Stimulated activated naive CD4-positive, alpha-beta T cell (primary cell): Measurements from ENCODE around the gene HIVEP3.

ENCODE experiments used
- DNase-seq, 6 experiments: peaks; one replicate each; lab custom pipeline; 2025; lab: John Stamatoyannopoulos, UW

The HIVEP3 gene

DNA sequence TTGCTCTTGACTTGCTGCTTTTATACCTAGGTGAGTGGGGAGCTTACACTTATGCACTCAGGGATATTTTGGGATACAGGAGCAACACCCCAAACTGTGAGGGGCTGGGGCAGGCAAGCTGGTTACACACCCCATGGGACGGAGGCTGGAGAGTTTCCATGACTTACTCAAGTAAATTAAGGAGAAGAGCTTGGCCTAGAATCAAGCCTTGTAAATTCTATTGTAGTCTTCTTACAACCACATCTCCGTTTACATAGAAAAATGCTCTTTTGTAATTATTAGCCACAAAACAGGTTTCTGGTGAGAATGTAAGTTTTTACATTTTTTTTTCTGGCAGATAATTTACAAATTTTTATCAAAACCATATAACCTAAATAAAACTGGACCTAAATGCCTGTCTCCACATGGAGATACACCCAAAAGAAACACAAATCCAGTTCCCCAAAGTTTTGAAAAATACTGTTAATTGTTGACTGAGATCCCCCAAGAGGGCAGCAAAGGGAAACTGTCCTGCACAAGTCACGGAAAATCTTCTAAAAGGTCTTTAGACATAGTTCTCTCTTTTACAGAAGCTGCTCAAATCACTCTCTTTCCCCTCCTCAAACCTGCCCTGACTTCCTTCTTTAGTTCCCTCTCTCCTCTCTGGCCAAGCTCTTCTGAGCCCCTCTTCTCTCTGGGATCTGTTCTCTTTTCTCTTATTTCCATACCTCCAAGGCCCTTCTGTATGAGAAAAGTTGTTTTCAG is 134.0 kb downstream of the HIVEP3 start:
- no peak for DNase-seq

DNA sequence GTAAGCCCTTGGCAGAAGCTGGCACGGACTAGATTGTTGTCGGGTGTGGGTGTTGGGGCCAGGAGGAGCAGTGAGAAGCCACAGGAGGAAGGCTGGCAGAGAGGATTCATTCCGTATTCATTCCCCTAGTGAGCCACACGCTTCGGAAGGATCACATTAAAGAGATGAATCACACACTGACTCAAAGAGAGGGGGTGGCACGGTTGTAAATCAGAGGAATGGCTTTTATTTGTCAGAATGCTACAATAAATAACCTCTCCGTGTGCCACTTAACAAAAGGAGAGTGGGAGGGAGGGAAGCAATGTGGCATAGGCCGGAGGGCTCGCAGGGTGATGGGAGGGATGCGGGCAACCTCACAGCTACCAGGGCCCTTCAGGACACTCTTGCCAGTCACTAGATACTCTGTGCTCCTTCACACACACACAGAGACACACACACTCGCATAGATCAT is 135.5 kb downstream of the HIVEP3 start:
- no peak for DNase-seq

DNA sequence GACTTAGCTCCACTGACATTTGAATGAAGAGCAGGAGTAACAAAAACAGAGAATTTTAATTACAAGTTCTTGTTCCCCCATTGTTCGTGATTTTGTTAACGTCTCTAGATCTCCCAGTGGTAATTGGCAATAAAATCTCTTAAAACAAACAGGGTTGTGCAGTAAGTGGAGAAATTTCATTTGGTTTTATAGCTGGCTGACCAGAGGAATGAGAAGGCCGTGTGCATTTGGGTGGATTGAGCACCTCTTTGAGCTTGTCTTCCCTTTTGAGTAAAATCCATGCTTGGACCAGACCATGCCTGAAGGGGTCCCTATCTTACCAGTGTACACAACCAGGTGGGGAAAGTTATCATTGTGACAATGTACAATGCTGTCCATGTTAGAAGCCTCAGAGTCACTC is 137.8 kb downstream of the HIVEP3 start:
- DNase-seq, result no peak

DNA sequence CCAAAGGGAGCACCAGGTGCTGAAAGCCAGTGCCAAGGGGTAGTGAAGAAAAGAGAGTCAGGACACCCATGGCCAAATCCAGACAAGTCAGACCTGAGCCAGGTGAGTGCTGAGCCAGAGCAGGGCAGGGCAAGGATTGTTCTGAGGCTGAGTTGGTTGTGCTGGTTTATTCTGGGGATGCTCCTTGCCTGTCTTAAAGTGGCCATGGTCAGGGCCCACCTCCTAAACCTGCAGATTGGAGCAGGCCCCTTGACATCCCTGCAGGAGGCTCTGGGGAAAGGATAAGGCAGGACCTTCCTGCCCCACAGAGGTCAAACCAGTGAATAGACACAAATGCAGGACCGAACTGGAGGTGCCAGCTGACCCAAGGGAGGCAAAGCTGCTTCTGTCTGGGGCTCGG is 138.4 kb downstream of the HIVEP3 start:
- DNase-seq, result no peak

DNA sequence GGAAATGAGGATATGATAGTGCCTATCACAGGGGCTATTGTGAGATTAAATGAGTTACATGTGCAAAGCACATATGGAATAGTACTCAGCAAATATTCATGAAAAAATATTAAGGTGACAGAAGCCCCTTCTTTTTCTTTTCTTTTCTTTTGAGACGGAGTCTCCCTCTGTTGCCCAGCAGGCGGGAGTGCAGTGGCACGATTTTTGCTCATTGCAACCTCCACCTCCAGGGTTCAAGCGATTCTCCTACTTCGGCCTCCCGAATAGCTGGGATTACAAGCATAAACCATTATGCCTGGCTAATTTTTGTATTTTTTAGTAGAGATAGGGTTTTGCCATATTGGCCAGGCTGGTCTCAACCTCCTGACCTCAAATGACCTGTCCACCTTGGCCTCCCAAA is 139.4 kb downstream of the HIVEP3 start:
- no peak for DNase-seq

DNA sequence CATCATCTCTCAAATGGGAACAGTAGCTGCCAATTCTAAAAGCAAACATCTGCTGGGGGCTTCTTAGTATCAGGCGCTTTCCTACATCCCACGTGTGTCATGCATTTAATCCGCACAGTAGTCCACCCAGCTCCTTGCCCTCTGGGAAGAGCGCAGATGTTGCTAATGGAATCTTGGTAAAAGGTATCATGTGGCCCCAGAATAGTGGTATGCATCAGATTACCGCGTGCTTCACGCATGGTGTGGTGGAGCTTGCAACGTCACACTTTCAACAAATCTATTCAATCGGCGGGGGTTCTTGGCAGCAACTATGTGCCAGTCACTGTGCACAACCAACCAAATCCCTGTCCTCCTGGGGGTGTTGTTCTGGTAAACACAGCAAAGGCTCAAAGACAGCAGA is 141.0 kb downstream of the HIVEP3 start:
- DNase-seq, result no peak

DNA sequence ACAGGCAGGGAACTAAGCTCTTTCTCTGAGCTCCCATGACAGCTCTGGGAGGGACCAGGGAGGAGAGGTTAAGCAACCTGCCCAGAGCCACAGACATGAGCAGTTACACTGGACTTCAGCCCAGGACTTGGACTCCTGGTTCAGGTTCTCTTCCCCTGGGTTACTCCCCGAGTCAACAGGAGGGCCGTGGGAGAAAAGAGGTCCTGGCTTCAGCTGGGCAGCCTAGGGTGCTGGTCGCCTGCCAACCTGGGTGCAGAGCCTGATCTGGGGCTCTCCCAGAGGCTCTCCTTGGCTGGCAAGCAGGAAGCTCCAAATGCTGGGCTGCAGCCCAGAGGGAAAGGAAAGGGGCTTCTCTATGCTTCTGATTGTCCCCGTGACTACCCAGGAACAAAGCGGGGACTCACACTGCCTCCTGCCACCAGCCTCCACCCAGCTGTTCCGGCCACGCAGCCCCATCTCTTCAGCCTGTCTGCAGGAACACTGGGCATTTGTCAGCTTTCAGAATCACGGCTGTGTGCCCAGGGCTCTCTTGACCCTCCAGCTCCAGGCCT is 141.8 kb downstream of the HIVEP3 start:
- DNase-seq, result no peak

DNA sequence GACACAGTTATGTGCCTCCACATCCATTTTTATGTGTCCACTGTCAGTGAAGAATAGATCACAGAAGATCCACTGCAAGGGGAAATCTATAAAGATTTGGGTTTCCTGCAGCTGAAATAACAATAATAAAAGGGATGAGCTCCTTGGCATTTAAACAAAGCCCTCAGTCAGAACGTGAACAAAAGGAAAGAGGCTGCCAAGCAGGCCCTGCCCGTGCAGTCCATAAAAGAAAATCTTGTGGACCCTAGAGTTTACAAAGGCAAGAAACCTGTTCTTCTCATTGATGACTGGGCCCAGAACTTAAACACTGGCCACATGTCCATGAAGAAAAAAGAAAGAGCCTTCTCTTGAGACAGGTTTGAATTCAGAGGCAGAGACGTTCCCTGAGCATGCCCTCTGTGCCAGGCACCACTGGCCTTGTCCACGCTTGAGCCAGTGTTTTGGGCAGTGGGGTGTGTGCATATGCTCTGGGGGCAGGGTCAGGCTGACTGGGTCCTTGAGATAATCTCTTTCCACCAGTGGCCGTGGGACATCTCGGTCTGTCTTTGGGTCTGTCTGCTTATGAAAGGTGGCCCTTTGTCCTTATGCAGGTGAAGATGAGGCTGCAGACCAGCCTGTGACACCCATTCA is 142.7 kb downstream of the HIVEP3 start:
- no peak for DNase-seq

DNA sequence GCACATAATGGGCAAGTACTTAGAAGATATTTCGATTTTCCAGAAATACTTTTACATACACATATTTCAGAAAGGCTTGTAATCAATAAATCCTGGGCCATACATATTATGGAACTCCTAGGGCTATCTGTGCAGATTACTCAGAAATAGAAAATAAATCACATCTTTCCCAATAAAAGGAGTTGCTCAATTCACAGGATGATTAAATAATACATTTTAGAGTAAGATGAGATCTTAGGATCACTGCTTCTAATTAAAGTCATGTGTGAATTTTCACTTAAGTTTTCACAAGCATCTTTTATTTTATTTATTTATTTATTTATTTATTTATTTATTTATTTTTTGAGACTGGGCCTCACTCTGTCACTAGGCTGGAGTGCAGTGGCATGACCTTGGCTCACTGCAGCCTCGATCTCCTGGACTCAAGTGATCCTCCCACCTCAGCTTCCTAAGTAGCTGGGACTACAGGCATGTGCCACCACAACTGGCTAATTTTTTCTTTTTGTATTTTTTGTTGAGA is 144.2 kb downstream of the HIVEP3 start:
- no peak for DNase-seq

DNA sequence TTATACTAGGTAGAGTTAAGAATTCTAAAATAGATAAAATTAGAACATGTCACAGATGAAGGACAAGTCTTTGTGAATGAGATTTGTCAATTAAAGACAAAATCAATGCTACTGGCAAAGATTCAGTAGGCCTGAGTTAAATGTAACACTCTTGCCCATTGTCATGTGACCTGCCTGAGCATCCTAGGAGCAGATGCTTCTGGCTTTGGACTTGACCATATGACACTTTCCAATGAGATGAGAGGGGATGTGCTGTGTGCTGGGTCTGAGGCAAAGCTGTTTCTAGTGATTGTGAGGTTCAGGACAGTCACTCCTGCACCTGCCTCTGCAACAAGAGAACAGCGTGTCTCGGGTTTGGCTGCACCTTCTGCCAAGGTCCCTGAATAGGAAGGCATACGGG is 144.9 kb downstream of the HIVEP3 start:
- DNase-seq, result no peak

DNA sequence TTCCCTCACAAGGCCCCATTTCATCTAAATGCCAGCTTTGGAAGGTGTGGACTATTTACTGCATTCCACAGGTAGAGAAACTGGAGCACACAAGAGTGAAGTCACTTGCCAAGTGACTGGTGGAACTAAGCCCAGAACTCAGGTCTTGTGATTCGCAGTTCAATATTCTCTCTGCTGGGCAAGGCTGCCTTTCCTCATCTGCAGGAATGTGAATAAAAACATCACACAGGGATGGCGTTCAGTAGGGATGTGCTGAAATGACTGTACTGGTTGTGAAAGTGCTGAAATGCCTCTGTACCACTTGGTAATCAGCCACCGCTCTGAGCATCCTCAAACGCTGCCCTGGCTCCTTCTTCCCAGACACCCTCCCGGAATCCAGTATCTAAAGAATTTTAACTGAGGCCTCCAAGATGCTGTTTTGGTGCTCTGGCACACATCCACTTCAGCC is 145.6 kb downstream of the HIVEP3 start:
- no peak for DNase-seq

DNA sequence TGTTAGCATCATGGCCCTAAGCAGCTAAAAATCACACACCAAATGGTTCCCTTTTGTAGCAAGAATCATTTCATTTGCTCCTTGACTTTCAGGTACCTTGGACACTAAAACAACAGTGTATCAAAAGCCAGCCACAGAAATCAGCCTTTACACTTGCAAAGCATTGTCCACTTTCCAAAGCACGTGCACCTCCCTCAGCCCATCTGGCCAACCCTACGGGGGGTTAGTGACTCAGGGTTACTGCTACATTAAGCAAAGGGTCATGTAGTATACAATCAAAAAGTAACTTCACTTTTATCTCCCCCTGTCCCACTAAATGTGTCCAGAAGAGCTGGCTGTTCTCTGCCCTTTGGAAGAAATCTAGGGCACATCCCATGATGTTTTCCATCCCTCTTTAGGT is 149.7 kb downstream of the HIVEP3 start:
- DNase-seq, result no peak

DNA sequence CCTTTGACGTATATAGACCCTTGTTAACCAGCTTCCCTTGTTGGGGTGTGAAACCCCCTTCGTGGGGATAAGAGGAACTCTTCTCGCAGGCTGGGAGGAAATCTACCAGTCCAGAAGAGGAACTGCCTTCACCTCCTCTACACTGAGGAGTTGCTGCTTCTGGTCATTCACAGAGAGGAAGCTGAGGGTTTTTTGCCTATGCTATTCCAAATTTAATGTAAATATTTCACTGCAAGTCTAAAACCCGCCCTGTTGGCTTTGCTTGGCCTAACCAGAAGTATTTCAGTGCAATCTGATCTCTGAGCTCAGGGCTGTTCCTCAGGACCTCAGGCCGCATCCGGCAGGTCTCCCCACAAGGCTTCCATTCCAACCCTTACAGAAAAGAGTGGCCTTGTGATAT is 150.1 kb downstream of the HIVEP3 start:
- DNase-seq, result no peak

DNA sequence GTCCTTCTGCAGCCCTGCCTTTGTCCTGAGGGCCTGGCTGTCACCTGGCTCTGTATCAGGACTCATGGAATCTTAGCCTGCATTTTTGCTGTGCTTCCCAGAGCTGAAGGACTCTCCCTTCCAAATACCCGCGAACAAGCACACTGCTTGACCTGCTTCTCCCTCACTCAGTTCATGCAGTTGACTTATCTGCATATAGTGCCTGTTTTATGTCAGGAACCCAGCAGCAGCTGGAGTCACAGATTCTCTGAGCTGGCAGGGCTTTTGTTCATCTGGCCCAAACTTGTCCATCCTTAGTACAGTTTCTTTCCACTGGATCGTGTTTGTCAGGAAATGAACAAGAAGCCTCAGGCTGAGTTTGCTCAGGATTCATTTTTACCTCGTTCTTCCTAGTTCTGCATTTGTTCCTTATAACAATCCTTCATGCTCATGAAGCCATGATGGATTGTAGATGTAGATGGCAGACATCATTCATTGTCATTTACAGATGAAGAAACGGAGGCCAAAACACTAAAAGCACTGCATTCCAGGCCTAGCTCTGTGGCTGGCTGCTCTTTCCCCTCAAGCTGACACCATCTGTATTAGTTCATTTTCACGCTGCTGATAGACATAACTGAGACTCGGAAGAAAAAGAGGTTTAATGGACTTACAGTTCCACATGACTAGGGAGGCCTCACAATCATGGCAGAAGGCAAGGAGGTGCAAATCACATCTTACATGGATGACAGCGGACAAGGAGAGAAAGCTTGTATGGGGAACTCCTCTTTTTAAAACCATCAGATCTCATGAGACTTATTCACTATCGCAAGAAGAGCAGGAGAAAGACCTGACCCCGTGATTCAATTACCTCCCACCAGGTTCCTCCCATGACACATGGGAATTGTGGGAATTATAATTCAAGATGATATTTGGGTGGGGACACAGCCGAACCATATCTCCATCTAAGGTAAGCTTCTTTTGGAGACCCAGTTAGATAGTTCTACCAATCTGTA is 150.9 kb downstream of the HIVEP3 start:
- no peak for DNase-seq

DNA sequence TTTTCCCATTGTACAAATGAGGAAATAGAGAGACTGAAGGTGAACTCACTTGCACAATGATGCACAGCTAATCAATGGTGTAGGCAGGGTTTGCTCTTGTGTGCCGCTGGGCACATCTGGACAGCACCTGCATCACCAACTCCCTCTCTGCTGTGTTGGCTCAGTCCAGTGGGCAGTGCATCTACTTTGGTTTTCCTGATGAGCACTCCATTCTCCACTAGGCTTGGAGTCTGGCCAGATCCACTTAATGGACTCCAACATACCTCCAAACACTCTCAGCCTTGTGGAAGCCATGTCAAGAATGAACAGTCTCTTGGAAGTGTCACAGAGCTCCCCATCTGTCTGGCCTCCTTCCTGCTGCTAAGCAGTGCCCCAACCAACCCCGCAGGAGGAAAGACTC is 152.2 kb downstream of the HIVEP3 start:
- DNase-seq, result no peak

DNA sequence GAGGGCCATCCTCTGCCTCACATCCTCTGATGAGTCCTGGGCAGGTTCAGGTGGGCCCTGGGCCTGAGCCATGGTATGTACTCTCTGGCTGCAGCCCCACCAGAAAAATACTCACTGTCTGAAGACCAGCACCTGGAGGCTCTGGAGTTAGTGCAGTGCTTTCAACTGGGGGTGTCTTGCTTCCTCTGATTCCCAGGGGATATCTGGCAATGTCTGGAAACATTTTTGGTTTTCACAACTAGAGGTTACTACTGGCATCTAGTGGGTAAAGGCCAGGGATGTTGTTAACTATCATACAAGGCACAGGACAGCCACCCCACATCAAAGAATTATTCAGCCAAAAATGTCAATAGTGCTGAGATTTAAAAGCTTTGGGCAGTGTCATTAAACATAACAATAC is 152.7 kb downstream of the HIVEP3 start:
- no peak for DNase-seq

DNA sequence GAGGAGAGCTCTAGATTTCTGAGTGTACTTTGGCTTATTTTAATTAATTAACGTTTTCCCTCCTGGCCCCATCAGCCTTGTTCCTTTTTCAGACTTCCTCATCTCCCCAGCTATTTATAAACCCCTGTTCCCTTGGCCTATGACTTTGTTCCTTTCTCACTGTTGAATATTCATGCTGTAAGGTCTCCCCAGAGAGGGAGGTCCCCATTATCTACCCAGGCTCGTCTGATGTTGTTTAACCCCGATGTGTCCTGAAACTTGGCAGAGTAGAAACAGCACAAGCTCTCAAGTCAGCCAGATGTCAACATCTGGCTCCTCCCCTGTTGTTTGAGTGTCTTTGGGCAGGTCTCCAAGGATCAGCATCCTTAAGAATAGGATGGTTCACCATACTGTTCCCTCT is 153.6 kb downstream of the HIVEP3 start:
- DNase-seq, result no peak

DNA sequence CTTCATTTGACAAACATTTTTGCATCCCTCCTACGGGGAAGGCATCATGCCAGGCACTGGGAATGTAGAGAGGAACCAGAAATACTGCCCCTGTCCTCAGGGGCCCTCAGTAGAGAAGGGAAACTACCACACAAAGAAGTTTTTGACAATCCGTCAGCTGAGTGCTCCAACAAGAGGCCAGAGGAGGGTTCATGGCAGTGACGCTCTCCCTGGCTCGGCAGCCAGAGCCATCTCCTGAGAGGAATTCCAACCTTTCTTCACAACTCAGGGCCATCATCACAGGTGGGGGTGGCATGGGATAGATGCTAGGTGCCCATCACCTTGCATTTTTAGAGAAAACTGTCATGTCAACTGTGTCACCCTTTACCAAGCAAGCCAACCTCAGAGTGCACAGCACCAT is 154.1 kb downstream of the HIVEP3 start:
- DNase-seq, result no peak

DNA sequence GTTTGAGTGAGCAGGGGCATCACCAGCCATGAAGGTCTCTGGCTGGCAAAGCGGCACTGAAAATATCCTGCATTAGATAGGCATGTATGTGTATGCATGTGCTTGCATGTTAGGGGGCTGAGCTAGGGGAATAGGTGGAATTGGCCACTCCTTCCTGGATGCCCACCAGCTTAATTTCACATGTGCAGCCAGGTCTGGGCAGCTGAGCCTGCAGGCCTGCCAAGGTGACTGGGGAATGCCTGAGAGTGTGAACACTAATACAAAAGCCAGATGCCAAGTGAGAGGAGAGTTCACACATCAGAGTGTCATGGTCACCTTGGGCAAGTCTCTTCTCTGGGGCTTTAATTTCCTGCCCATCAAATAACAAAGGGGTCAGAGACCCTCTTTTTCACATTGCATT is 155.9 kb downstream of the HIVEP3 start:
- no peak for DNase-seq

DNA sequence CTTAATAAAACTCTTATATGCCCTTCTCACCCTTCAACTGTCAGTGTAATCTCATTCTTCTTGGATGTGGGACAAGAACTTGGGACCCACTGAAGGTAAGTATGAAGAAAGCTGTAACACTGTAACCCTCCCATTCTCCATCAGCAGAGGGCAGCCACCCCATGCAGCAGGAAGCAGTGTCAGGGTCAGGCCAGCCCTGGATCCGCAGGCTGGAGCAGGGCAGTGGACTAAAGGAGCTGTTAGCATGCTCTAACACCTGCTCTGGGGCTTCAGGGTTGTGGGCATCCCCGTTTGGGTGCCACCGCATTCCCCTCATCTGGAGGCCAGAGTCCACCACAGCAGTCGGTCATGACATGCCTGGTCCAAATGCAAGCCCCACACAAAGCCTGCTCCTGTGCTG is 156.5 kb downstream of the HIVEP3 start:
- no peak for DNase-seq

DNA sequence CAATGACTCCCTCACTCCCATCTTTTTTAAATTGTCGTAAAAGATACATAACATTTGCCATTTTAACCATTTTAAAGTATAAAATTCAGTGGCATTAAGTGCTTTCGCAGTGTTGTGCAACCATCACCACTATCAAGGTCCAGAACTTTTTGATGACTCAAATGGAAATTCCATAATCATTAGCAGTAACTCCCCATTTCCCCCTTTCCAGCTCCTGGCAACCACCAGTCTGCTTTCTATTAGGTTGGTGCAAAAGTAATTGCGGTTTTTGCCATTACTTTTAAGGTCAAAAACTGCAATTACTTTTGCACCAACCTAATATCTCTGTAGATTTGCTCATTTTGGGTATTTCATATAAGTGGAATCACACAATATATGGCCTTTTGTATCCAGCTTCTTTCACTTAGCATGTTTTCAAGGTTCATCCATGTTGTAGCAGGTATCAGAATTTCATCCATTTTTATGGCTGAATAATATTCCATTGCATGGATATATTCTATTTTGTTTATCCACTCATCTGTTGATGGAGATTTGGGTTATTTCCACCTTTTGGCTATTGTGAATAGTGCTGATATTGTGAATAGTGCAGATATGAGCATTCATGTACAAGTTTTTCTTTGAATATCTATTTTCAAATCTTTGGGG is 159.7 kb downstream of the HIVEP3 start:
- DNase-seq, result no peak

DNA sequence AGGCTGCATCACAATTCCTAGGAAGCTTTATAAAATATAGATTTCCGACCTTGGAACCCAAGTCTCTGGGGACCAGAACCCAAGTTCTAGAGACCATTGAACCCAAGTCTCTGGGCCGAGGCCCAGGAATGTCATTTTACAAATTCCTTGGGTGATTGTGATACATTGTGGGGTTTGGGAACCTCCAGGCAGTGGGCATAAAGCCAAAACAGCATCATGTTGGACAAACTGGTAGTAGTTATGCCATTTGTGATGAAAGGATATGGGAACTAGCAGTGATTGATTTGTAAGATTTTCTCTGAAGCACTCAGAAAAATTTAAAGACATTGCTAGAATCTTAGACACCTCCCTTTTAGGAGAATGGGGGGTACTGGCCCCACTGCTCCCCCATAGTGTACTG is 160.2 kb downstream of the HIVEP3 start:
- no peak for DNase-seq
